Endometrium (tissue), 2 donors: ENCODE results near the gene ATP4A.

Experiments
- FAIRE-seq: peaks from 2 replicates; lab custom pipeline; 2012; peaks lifted over from hg19 to GRCh38; lab: Jason Lieb, UNC
- donor health status: control.
- donor health status: control.

The ATP4A gene

GRCh38 chr19:35549174-35549788 lies 14.2 kb downstream of the ATP4A start:
- no peak for FAIRE-seq

- no peak for FAIRE-seq
These were observed 16.9 kb downstream of the ATP4A start for GRCh38 chr19:35546532-35546931.

GRCh38 chr19:35545855-35546381 lies 17.5 kb downstream of the ATP4A start:
- no peak for FAIRE-seq

- FAIRE-seq = no peak
These were observed 18.2 kb downstream of the ATP4A start, which contains the start of gene TMEM147 for GRCh38 chr19:35545001-35545854. TMEM147 (plus strand) TSS chr19:35545626; CDS start chr19:35545740, 114 bp downstream.

GRCh38 chr19:35544110-35544802 lies 19.2 kb downstream of the ATP4A start:
- FAIRE-seq = no peak

- no peak for FAIRE-seq
These were observed 20.0 kb downstream of the ATP4A start for GRCh38 chr19:35543280-35544109.

GRCh38 chr19:35542209-35542608 lies 21.2 kb downstream of the ATP4A start:
- FAIRE-seq = no peak

GRCh38 chr19:35540356-35540927 lies 23.0 kb downstream of the ATP4A start:
- FAIRE-seq = no peak

- FAIRE-seq = no peak
These were observed 23.6 kb downstream of the ATP4A start for GRCh38 chr19:35539850-35540249.

- FAIRE-seq = no peak
These were observed 24.1 kb downstream of the ATP4A start for GRCh38 chr19:35539314-35539713.

GRCh38 chr19:35534803-35535480 lies 28.5 kb downstream of the ATP4A start:
- FAIRE-seq = no peak

GRCh38 chr19:35533822-35534392 lies 29.6 kb downstream of the ATP4A start:
- FAIRE-seq = no peak

GRCh38 chr19:35533201-35533821 lies 30.1 kb downstream of the ATP4A start, which contains the start of gene GAPDHS:
GAPDHS (plus strand) TSS chr19:35533456; CDS start chr19:35533528, 72 bp downstream.
- FAIRE-seq = no peak

GRCh38 chr19:35531291-35531690 lies 32.2 kb downstream of the ATP4A start:
- no peak for FAIRE-seq

GRCh38 chr19:35529241-35530218 lies 33.9 kb downstream of the ATP4A start:
- no peak for FAIRE-seq

- no peak for FAIRE-seq
These were observed 35.0 kb downstream of the ATP4A start, which contains the start of gene SBSN for GRCh38 chr19:35528218-35529038. SBSN (minus strand) TSS chr19:35528311; CDS start chr19:35528281, 30 bp downstream.

GRCh38 chr19:35525873-35526272 lies 37.6 kb downstream of the ATP4A start:
- no peak for FAIRE-seq
